ENCODE measurements around the gene MEIS1.

The MEIS1 gene

DNA sequence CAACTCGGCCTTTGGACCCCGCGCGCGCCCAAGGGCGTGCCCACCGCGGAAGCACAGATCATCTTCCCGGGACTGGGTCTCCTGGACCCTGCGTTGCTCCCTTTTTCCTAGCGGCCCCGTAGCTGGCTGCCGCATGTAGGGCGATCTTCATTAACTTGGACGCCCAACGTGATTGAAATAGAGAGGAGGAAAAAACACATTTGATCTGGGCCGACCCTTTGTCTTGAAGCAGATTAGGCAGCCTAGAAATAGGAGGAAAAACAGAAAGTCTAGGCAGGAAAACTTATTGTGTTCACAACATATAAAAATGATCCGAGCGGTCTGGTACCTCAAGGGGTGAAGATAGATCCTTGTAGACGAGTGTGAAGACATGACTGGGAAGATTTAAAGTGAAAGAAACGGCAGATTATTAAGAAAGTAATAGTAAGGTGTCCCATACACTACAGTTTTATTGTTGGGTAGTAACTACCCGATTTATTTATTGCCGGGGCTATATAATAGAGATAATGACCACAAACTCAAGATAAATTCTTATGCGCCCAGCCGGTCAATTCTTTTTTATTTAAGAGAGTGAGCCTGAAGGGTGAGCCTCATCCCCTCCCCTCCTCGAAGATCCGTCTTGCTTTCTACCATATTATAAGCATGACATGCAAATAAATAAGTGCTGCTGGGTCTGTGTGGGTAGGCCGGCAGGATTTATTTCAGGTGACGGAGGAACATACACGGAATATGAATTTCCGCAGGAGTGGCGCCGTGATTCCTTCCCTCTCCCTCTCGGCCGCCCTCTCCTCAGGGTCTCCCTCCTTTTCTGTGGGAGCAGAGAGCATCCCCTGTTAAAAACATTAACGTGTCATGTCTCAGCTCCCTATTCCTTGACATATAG, 147.4 kb downstream of the MEIS1 start:
- no peak for DNase-seq (ENCODE audit: low read depth)

DNA sequence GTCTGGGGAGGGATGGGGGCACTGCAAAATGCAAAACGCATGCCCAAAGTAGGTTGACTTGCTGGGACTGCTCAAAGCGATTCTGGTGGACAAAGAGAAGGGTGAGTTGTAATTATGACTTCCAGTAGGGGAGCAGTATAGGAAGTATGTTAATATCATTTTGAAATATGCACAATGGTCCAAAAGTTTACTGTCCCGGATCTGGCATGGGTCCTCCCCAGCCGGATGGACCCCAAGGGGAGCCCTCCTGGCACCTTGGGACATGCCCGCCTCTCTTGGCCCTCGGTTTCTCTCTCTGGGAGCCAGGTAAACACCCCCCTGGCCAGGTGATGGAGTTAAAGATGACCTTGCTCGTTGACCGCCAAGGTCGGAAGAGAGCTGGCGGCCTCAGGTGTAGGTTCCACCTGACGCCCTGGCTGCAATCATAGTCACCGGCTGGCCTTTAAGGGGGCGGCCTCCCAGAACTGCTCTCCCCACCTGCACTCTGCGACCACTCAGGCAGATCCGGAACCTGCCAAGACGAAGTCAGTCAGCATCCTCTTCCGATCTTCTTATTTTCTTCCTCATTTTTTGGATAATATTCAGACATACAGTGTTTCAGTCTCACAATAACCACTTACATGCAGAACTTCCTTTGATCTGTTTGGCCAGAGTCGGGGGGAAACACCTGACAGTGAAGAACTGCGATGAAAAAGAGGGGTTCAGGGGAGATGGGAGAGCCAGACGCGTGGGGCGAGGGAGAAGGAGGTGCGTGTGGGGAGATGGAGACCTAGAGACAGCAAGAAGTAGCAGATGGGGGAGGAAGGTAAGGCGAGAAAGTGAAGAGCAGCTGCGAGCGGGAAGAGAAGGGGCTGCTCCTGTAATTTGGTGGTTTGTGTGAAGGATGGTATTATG, 148.3 kb downstream of the MEIS1 start:
- DNase-seq (ENCODE audit: low read depth), result no peak

DNA sequence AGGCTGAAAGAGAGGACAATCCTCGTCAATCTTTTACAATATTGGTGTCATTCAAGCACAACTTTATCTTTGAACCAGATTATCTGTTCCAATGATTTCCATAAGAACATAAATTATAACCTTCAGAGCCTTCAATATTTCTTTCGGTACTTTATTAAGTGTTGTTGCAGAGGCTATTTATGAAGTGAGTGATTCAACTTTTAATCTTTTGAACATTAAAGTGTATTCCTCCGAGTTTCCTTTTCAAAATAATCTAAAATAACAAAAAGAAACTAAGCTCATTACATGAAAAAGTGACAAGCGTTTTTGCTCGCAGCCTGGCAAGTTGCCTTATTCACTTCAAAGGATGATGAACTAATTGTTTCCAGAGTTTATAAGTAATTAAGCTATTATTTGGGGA, 149.0 kb downstream of the MEIS1 start:
- DNase-seq (ENCODE audit: low read depth), result no peak

DNA sequence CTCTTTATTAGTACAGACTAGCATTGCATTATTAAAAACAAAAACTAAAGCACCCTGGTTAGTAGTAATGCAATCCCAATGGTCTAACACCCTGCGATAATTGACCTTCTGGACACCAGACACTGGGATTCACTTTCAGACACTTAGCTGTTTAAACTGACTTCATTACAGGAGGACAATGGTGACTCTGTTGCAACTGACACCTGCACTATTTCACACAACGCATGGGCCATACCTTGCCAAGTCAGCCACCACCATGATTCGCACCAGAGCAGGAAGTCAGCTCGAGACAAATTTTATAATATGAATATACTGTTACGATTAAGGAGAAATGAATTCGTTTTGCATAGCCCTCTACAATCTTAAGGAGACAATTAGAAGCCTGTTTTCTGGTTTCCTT, 150.7 kb downstream of the MEIS1 start:
- no peak for DNase-seq (ENCODE audit: low read depth)

DNA sequence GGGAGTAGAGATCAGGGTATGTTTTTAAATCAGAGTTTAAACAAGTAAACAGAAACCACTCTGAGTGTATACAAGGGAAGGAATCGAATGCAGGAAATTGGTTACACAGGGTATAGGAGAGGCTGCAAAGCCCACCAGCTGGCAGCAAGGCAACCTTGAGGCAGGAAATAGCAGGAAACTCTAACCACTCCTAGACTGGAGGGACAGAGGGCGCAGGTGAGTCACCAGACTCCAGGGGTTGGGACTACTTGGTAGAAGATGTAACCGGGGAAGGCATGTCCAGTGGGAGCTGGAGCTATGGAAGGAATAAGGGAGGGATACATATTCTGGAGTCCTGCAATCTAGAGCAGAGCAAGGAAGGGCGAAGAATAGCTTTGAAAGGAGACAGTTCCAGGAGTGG, 152.3 kb downstream of the MEIS1 start:
- no peak for DNase-seq (ENCODE audit: low read depth)

DNA sequence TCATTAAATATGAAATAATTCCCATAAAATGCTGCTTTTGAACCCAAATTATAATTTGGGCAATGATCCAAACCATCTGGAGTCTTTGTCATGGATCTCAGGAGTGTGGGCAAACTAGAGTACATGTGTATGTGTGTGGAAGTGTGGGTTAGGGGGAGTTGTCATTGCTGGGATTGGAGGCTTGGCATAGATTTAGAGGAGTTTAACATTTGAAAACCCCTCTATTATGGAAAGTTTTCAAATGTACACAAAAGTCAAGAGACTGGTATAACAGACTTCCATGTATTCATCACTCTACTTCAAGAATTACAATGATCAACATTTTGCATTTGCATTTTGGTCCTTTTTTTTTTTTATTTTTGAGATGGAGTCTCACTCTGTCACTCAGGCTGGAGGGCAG, 159.1 kb downstream of the MEIS1 start:
- DNase-seq (ENCODE audit: low read depth), result no peak

DNA sequence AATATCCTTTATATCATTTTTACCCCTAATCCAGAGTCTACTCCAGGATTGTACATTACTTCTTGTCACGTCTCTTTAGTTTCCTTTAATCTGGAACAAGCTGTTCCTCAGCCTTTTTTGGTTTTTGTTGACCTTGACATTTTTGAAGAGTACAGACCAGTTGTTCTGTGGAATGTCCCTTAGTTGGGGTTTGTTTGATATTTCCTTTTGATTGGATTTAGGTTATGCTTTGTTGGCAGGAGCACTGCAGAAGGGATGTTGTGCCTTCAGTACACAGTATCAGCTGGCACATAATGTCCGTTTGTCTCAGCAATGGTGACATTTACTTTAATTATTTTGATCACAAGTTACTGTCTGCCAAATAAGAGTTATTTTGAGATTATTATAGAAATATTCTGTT, 160.6 kb downstream of the MEIS1 start:
- DNase-seq (ENCODE audit: low read depth), result no peak

DNA sequence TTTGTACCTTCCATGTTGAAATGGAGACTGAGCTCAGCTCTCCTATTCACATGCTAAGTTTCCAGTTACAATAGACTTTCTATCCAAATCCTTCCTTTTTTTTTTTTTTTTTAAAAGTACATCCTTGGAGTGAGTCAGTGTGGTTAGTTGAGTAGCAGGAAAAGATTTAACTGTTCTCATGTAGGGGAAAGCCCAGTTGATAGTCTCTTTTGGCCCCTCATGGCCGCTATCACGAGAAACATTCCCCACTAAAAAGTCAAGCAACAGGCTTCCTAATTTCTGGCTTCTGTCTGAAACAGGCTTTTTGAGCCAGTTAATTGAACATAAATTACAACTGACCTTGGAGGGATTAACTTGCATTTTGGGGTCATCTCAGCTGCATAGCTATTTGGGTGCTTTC, 161.3 kb downstream of the MEIS1 start:
- DNase-seq (ENCODE audit: low read depth), result no peak

DNA sequence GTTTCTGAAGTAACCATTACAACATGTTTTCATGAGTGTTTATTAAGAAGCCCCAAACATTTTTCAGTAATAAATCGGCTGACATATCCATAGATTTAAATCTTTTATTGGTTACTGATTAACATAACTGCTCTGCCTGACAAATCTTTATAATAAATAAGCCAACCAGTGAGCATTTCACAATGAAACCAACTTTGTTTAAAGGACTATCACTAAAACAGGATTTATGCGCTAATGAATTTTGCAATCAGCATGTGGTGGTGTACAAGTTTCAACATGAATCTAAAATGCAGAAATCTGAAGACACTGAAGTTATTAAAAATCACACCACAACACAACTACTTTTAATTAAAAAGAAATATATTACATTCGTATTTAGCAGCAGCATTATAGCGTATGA, 166.7 kb downstream of the MEIS1 start:
- no peak for DNase-seq (ENCODE audit: low read depth)

DNA sequence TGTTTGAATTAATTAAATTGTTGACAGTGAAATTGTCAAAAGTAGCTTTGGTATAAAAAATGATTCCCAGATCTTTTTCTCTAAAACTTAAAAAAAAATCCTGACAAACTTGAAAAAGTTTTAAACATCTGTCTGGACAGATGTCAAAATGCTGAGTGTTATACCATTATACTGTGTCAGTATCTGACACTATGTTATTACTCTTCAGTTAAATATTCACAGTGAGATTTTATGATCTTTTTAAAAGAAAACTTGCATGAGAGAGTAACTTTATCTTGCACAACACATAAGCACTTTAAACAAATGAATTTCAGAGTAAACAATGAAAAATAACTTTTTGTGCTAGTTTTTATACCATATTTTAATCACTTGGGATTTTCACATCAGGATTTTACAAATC, 167.4 kb downstream of the MEIS1 start:
- no peak for DNase-seq (ENCODE audit: low read depth)

DNA sequence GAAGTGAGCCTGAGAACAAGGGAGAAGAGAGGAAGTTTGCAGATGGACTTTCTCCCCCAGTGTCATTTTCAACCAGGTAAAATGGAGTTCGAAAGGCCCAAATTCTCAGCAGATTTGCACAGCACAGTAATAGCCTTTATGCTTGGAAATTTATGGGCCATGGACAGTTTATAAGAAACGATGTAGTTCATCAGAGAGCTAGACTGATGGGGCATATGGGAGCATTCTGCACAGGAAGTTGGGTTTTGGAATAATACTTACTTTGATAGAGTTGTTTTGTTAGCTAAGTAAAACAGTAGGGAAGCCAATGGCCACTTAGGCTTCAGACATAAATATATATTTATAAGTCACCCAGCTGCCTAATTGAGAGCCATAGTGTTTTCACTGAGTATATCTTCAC, 169.4 kb downstream of the MEIS1 start:
- DNase-seq (ENCODE audit: low read depth), result no peak

DNA sequence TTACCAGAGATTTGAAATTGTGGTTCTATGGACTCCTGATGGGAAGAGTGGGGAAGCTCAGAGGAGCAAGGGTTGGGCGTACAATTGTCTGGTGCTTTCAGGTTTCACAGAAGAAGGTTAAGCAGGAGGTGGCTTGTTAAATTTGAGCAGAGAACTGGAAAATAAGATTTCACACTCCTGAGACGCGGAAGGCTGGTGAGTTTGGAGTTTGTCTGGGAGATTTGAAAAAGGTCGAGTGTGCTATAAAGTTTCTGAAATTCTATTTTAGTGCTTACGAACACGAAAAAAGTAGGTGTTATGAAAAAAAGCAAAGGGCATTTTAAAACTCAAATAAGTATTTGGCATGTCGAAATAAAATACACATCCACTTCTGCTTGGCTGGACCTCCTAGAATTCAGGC, 170.1 kb downstream of the MEIS1 start:
- DNase-seq (ENCODE audit: low read depth), result no peak

DNA sequence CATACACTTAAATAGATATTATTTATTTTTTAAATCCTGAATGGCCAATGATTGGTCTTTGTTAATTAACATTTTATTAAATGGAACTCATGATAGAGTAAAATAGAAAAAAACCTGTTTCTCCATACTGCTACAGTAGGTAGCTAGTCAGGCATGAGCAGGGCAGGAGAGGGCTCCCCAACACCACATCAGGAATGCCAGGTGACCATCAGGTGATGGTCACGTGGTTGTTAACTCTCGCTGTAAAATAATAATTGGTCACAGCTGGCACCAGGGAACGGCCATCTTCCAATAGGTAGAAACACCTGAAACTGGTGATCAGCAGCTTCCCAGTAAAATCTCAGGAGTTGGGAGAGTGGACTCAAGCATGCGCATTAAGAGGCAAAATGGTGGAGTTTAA, 172.2 kb downstream of the MEIS1 start:
- DNase-seq (ENCODE audit: low read depth), result no peak
